SK-N-MC (cell line): ENCODE measurements around the gene ARID1B.

Source experiments
- EZH2 ChIP-seq: fragments of 200-600 bp; sonication (generic); IDR thresholded peaks from one replicate; pipeline ENCODE4 v1.6.1; 2017; ENCODE audit warnings: antibody characterized with exemption
- POLR2AphosphoS5 ChIP-seq: IDR thresholded peaks from 2 replicates; pipeline ENCODE4 v1.6.1; 2012; ENCODE audit warnings: mild to moderate bottlenecking, low read depth, low read length, borderline replicate concordance

DNA sequence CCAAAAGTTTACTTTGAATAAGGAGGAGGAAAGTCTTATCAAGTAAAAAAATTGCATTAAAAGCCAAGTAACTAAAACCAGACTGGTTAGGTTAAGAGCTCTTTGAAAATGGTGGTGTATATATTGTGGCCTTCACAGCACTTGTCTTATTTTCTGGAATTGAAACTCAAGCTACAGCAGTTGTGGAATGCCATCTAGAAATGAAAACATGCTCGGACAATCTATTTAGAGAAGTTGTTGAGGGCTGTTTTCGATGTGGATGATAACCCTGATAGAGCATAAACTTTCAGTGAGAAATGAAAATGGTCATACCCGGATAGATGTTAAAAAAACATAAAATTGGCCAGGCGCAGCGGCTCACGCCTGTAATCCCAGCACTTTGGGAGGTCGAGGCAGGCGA lies 47.0 kb downstream of the ARID1B start:
- no peak for TF ChIP-seq POLR2AphosphoS5
- TF ChIP-seq EZH2: no peak
